GM10266 (cell line): ENCODE data around the gene DACH1.

ENCODE experiments used
- DNase-seq: peaks from one replicate; pipeline ENCODE4 v3.0.0; 2012; ENCODE audit errors: extremely low spot score
- CTCF ChIP-seq: IDR thresholded peaks from 2 replicates; pipeline ENCODE4 v1.5.1; 2012; ENCODE audit warnings: mild to moderate bottlenecking, low read depth; ENCODE audit not compliant: control insufficient read depth, insufficient read depth; ENCODE audit errors: missing control alignments

The DACH1 gene

GRCh38 chr13:71593566-71593965, 273.4 kb downstream of the DACH1 start:
- no peak for DNase-seq
- TF ChIP-seq CTCF, result no peak

- no peak for TF ChIP-seq CTCF
- no peak for DNase-seq
These were observed 275.6 kb downstream of the DACH1 start for GRCh38 chr13:71591374-71591773.

GRCh38 chr13:71590654-71591148, 276.3 kb downstream of the DACH1 start:
- DNase-seq, result no peak
- TF ChIP-seq CTCF, result no peak

GRCh38 chr13:71589032-71589431, 278.0 kb downstream of the DACH1 start:
- no peak for DNase-seq
- no peak for TF ChIP-seq CTCF

- no peak for DNase-seq
- no peak for TF ChIP-seq CTCF
These were observed 279.2 kb downstream of the DACH1 start for GRCh38 chr13:71587817-71588216.

- no peak for DNase-seq
- TF ChIP-seq CTCF, result no peak
These were observed 279.8 kb downstream of the DACH1 start for GRCh38 chr13:71587193-71587592.

- TF ChIP-seq CTCF, result no peak
- DNase-seq, result no peak
These were observed 283.4 kb downstream of the DACH1 start for GRCh38 chr13:71583581-71583980.
